Fibroblast of skin of scalp (primary cell): ENCODE measurements around the gene EFNA5.
"Not testable (repeated sequence)": the region's sequence is repeated elsewhere in the genome, so short reads cannot be mapped to it uniquely, and the experiment has no call there.

Source experiments
- DNase-seq: peaks from one replicate; pipeline ENCODE4 v3.0.0-alpha.2; 2013

EFNA5 gene

GRCh38 chr5:107477492-107477891 is 193.2 kb downstream of the EFNA5 start:
- DNase-seq: no peak

GRCh38 chr5:107476783-107477182 is 194.0 kb downstream of the EFNA5 start:
- DNase-seq: no peak

GRCh38 chr5:107474716-107475489 is 195.8 kb downstream of the EFNA5 start:
- DNase-seq: no peak

GRCh38 chr5:107474361-107474715 is 196.4 kb downstream of the EFNA5 start:
- DNase-seq: no peak

- no peak for DNase-seq
Measured at GRCh38 chr5:107472620-107473064, 198.1 kb downstream of the EFNA5 start.

GRCh38 chr5:107470295-107470582 is 200.5 kb downstream of the EFNA5 start:
- peak; percentile 27 for DNase-seq

GRCh38 chr5:107469485-107470294 is 201.0 kb downstream of the EFNA5 start:
- peak; percentile 65 for DNase-seq

GRCh38 chr5:107469064-107469463 is 201.7 kb downstream of the EFNA5 start:
- DNase-seq: no peak

- no peak for DNase-seq
Measured at GRCh38 chr5:107468276-107468675, 202.5 kb downstream of the EFNA5 start.

GRCh38 chr5:107467137-107467932 is 203.4 kb downstream of the EFNA5 start:
- DNase-seq: no peak

- peak; percentile 80 for DNase-seq
Measured at GRCh38 chr5:107466233-107466769, 204.4 kb downstream of the EFNA5 start.

- no peak for DNase-seq
Measured at GRCh38 chr5:107464876-107465275, 205.9 kb downstream of the EFNA5 start.

GRCh38 chr5:107464416-107464815 is 206.3 kb downstream of the EFNA5 start:
- no peak for DNase-seq

GRCh38 chr5:107463731-107464130 is 207.0 kb downstream of the EFNA5 start:
- no peak for DNase-seq

- no peak for DNase-seq
Measured at GRCh38 chr5:107461770-107462169, 209.0 kb downstream of the EFNA5 start.

- DNase-seq: no peak
Measured at GRCh38 chr5:107460789-107461188, 209.9 kb downstream of the EFNA5 start.

GRCh38 chr5:107459605-107460004 is 211.1 kb downstream of the EFNA5 start:
- DNase-seq: no peak

GRCh38 chr5:107458322-107458721 is 212.4 kb downstream of the EFNA5 start:
- DNase-seq: no peak

- no peak for DNase-seq
Measured at GRCh38 chr5:107457881-107458280, 212.9 kb downstream of the EFNA5 start.

- DNase-seq: no peak
Measured at GRCh38 chr5:107457138-107457537, 213.6 kb downstream of the EFNA5 start.

GRCh38 chr5:107456281-107456715 is 214.4 kb downstream of the EFNA5 start:
- DNase-seq: no peak

- peak; percentile 45 for DNase-seq
Measured at GRCh38 chr5:107455111-107455544, 215.6 kb downstream of the EFNA5 start.

- not testable (repeated sequence) for DNase-seq
Measured at GRCh38 chr5:107451827-107452226, 218.9 kb downstream of the EFNA5 start.
